T-helper 9 cell (primary cell): ENCODE measurements around the gene ST8SIA2.

ENCODE experiments used
- DNase-seq: peaks from one replicate; pipeline ENCODE4 v3.0.0-alpha.2; 2020
- total RNA-seq, 2 donors: gene quantifications; one replicate each; lab custom pipeline; 2026; lab: John Stamatoyannopoulos, UW

Gene ST8SIA2, protein sequence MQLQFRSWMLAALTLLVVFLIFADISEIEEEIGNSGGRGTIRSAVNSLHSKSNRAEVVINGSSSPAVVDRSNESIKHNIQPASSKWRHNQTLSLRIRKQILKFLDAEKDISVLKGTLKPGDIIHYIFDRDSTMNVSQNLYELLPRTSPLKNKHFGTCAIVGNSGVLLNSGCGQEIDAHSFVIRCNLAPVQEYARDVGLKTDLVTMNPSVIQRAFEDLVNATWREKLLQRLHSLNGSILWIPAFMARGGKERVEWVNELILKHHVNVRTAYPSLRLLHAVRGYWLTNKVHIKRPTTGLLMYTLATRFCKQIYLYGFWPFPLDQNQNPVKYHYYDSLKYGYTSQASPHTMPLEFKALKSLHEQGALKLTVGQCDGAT
- 0 reads per million in 2 donors for total RNA-seq

DNA sequence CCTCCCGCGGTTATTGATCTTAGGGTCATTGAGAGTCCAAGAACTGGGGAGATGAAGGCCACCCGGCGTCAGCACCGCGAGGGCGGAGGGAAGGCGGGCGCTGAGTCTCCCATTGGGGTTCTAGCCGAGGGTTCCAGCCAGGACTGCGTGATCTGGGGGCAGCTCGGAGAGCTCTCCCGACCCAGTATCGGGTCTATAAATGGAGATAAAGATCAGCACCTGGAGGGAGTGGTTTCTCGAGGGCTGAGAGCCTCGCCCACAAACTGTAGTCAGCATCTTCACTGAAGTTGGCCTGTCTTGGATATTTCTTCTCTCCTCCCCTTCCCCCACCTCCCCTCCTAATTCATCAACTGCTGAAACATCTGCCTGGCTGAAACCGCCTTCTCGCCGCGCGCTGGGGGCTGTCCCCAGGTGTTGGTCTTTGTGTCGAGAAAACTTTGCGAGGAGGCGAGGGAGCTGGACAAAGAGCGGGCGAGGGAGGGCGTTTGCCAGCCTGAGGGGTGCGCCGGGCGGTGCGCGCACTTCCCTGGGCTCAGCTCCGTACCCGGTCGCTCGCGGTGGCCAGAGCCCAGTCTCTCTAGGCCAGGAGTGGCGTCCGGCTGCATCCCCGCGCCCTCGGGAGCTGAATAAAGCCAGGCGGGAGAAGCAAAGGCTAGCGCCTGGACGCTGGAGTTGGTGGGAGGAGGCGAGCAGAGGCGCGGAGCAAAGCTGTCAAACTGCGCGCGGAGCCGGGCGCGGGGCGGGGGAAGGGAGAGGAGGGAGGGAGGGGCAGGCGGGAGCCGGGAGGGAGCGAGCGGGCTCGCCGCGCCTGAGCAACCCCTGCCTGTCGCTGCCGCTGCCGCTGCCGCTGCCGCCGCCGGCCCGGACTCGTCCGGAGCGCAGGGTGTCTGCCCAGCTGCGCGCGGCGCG, at the start of gene ST8SIA2:
ST8SIA2 (plus strand) TSS at position 811 of the 909 bp plus-strand sequence. CDS start 184 bp downstream, outside the sequence.
- DNase-seq: no peak

DNA sequence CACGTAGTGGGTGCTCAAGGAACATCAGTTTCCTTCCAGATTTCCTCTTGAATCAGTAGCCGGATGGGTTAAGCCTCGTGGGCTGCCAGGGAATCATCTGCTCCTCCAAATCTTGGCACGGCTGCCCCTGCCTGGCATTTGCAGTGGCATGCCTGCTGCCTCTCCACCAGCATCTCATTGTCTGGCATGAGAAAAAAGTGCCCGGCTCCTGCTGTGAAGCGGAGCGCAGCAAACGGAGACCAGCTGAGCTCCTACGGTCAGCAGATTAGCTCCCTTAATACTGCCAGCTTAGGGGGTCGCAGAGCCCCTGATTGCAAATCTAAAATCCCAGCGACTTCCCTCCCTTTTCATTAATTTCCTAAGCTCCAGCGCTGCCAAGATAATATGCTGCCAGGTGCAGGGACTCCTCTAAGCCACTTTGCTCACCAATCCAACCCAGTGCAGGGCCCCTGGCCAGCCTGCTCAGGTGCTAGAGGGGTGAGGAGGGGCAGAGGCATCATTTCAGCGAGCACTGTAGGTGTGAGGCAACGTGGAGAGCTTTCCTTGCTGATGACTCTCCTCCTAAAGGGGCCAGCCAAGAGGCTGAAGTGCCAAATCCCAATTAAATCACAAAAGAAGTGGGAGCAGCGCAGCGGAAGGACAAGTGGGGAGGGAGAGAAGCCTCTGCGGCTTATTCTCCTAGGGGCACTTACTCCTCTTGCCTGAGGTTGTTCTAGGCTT, 49.6 kb upstream of the ST8SIA2 start:
- no peak for DNase-seq

DNA sequence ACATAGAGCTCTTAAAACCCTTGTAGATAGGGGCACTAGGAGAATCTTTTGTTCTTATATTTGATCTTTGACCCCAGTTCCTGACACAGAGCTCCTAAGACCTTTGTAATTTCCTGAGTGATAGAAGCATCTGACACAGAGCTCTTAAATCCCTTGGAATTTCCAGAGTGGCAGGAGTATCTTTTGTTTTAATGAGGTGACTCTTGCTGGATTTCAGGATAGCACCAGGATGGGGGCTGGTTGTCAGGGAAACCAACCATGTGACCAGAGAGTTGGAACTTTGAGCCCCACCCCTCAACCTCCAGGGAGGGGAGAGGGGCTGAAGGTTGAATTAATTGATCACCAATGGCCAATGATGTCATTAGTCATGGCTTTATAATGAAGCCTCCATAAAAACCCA, 47.6 kb upstream of the ST8SIA2 start:
- no peak for DNase-seq

DNA sequence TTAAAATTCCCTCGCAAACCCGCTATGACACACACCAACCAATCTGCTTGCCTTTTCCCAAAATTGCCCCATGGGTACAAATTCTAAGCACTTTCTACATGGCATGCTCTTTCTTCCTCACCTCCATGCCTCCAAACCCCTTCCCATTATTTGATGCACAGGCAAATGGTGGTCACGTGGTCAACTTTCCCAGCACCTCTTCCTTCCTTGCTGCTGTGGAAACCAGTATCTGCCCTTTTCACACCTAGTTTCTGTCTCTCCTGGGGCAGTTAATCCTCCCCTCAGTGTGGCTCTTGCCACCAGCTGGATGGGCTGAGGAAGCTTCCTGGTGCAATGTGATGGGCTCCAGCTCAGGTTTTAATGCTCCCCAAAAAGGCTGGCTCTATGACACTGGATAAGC, 38.4 kb upstream of the ST8SIA2 start:
- no peak for DNase-seq

DNA sequence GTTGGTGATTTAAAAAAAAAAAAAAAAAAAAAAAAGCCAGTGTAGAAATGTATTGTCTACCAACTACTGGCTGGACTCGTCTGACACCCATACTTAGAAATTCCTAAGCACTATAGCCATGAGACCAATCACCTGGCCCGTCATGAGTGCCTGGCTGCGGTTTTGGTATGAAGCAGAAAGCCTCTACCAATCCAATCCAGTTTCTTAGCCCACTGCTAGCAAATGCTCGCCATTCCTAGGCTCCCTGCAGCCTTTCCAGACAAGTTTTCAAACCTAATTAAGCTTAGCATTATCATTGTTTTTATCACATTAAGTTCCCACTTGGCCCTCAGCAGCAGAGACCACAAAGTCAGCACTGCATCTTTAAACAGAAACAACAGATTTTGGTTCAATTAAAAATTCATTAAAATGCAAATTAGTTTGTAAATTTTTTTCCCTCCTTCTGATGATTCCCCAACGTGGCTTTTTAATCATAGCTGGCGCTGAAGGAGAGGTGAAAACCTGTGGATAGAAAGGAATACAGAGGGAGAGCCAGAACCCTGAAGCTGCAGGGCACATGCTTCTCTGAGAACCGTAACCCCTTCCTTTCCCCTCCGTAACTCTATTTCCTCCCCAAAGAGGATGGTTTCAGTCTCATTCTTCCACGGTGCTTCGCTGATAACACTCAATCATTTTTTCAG, 32.2 kb upstream of the ST8SIA2 start:
- DNase-seq: no peak

DNA sequence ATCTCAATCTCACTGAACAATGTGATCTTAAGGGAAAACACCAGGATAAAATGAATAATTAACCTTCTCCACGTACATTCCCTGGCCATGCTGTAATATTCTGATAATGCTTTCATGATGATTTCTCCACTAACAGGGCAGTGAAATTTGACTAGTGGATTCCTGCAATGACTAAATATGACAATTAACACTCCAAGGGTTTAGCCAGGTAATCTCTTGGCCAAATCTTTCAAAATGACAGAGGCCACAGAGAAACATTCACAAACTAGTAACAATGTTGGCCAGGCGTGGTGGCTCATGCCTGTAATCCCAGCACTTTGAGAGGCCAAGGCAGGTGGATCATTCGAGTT, 31.7 kb upstream of the ST8SIA2 start:
- DNase-seq: no peak

DNA sequence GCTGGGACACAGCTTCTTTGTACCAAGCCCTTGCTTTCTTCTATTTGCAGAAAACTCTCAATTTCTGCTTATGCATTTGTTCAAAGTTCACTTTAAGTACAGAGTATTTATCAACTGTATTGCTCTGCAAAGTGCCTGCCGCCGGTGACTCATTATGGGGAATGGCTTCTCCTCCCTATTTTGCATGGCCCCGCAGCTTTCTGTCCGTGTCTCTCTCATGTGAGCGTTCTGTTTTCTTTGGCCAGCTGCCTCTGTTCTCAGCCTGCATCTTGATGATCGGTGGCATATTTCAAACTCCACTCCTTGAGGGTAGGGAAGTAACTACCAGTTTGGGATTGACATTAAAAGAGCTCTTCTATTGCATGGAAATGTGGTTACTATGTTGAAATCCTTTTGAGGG, 28.6 kb upstream of the ST8SIA2 start:
- no peak for DNase-seq

DNA sequence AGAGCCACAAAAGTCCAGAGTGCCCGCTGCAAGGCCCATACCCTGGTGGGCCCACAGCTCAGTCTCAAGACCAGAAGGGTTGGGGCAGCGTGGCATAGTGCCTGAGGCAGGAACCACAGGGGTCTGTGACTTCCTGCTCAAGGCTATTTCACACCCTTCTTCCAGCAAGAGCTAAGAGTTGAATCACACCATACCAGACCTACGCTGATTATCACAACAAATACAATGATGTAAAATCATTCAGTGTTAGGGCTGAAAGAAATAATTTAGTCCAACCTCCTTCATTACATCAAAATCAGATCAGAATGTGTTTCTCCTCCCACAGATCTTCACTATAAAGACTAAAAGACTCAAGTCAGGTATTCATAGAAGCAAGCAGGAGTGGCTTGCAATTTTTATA, 27.8 kb upstream of the ST8SIA2 start:
- no peak for DNase-seq

DNA sequence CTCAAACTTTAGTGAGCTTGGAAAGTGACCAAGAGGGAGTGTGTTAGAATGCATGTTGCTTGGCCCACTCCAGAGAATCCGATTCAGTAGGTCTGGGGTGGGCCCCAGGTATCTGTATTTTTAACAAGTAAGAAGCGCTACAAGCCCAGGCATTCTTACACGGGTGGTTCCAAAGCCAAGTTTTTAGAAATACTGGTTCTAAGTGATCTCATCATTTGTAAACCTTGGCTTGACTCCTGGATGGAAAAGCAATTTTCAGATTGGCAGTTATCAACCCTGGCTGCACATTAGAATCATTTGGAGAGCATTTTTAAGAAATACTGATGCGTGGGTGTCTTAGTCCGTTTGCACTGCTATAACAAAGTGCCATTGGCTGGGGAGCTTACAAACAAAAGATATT, 27.3 kb upstream of the ST8SIA2 start:
- no peak for DNase-seq

DNA sequence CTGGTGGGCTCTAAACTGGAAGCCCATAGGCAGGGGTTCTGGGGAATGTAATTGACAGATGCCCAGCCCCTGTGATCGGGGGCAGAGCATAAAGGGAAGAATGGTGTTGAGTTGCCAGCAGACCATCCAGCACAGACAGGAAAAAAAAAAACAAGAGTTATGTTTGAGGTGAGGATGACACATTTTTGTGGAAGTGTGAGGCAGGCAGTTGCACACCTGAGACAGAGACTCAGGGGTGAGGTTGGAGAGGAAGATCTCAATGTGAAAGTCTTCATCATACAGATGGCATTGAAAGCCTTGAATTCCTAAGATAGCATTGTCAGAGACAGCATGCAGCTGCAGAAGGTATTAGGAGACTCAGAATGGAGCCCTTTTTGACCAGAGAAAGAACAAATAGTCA, 18.6 kb upstream of the ST8SIA2 start:
- no peak for DNase-seq

DNA sequence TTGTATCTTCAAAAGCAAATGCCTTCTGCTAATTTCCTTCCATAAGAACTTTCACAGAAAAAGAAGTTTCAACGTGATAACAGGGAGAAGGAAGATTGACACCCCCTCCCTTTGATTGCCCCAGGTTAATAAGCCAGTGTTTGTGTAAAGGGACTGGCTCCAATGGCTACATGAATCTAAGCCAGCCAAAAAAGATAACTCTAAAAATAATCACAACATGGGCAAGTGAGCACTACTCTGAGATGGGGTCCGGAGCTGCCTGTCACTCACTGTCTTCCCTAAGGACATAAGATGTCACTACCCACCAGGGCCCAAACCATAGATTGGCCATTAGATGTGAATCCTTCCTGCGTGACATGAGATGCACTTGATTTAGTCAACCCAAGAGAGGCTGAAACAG, 17.6 kb upstream of the ST8SIA2 start:
- no peak for DNase-seq

DNA sequence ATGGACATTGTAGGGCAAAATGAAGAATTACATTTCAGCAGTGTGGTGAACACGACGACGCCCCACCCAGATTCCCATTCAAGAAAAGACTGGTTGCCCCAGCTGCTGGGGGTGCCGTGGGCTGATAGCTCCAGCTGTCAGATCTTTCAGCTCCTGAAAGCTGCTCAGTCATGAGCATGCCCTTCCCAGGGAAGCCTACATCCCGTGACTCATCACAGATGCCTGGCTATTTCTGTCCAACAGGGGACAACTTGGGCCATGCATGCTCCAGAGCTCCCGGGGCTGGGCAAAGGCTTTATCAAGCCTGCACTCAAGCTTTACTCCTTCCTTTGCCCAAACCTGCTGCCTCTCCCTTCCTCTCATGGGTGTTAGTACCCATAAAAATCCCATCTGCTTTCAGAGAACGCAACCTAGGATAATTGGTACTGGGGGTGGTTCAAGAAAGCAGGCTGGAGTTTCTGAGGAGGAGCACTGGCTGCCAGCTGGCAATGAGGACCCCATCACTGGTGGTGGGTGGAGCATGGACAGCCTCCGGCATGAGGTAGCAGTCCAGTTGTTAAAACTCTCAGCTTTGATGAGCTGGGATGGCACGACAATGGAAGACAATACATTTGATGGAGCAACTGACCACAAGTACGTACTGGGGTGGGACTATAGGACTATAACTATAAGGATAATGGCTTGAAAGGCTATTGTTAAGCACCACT, 16.4 kb upstream of the ST8SIA2 start:
- DNase-seq: no peak

DNA sequence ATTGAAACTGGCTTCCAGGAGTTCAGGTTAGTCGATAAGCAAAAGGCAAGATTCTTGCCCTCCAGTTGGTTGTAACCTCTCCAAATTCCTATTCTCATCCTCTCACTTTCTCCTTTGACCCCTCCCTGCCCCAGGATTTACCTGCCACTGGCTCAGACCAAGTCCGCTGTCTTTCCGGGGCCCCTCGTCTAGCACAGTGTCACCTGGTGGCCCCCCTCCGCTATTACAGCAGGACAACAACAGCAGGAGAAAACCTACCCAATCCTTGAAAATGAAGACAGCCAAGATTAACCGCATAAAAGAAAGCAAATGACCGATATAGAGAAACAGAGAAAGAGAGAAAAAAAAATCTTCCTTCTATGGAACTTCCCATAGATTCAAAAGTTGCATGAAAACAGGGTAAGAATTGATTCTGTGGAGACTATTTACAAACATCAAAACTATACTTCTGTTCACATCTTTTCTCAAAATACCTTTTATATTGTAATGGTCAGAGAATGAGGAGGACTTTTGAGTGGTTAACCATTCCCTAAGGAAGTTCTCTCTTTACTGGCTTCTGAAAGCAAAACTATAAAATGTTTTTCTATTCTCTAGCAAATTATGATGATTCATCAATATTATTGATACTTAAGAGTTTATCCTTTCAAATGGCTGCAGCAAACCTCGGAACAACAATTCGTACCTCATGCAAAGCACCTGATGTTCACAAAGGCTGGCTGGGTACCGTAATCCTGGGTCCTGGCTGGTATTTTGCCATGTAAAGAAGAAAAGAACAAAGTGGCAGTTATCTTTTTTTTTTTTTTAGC, 10.0 kb upstream of the ST8SIA2 start:
- no peak for DNase-seq

DNA sequence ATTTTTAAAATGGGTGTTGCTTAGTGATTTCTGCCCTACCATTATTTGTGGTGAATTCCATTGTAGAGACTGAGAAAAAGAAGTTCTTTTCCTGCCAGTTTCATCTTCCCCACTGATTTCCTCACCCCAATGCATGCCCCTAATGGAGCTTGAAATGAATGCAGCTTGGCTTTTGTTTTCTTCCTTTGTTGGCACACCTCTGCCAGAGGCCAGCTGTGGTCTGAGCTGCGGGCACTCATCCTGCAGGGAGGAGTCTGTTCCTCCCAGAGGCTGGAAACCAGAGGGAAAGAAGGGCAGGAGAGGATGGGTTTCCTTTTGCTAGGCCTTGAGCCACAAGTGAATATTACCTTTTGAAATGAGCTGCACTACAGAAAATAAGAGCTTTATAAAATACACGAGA, 9.3 kb upstream of the ST8SIA2 start:
- DNase-seq: no peak

DNA sequence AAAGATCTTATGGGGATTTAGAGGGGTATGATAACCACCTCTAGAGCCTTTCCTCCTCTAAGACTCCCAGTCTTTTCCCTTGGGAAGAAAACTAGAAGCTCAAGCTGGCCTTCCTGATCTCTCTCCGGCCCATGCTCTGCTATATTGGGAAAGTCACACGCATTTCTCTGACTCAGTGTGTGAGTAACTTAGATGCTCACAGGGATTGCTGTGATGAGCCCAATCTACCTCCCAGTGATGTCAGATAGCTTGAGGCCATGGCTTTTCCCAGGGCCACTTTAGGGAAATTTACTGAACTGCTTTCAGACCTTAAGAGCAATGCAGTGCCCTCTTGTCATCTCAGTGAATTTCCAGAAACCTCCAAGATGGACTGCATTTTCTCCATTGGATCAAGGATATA, 8.6 kb upstream of the ST8SIA2 start:
- DNase-seq: no peak

DNA sequence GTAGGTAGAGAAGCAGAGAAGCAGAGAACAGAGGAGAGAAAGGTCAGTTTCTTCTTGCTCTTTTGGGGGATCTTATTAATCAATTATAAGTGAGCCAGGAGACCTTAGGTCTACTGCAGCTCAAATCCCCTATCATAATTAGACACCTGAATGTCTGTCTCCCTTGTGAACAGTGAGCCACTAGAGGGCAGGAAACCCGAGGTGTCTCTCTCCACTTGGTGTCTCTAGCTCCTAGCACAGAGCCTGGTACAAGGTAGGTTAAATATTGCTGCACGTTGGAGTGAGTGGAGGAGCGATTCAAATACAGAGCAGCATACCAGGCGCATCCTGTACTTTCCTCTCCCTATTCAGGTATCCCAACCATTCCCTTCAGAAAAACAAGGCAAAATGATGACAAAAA, 2.0 kb upstream of the ST8SIA2 start:
- DNase-seq: no peak

DNA sequence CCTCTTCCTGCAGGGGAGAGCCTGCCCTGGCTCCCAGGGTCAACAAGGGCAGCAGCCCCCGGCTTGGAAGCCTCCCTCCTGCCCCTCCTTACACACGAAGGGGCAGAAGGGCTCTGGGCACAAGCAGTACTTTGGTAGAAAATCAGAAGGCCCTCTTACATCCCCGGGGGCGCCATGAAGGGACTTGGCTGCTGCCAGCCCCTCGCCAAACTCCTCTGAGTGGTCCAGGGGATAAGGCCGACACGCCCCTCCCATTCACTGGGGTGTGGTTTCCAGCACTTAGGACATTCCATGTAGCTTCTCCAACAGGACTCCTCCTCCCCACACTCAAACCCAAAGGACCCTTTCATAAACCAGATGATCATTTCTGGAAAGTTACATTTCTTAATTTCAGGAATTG, 1.2 kb upstream of the ST8SIA2 start:
- DNase-seq: no peak

DNA sequence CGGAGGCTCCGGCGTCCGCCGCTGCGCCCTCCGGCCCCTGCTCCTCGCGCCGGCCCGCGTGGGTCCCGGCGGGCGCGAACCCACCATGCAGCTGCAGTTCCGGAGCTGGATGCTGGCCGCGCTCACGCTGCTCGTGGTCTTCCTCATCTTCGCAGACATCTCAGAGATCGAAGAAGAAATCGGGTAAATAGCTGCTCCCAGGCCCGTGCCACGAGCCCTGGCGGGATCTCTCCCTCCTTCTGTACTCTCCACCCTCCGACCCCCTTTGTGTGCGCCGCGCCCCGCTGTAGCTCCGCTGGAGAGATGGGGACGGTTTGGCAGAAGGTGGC, 263 bp downstream of the ST8SIA2 start:
- DNase-seq: no peak

DNA sequence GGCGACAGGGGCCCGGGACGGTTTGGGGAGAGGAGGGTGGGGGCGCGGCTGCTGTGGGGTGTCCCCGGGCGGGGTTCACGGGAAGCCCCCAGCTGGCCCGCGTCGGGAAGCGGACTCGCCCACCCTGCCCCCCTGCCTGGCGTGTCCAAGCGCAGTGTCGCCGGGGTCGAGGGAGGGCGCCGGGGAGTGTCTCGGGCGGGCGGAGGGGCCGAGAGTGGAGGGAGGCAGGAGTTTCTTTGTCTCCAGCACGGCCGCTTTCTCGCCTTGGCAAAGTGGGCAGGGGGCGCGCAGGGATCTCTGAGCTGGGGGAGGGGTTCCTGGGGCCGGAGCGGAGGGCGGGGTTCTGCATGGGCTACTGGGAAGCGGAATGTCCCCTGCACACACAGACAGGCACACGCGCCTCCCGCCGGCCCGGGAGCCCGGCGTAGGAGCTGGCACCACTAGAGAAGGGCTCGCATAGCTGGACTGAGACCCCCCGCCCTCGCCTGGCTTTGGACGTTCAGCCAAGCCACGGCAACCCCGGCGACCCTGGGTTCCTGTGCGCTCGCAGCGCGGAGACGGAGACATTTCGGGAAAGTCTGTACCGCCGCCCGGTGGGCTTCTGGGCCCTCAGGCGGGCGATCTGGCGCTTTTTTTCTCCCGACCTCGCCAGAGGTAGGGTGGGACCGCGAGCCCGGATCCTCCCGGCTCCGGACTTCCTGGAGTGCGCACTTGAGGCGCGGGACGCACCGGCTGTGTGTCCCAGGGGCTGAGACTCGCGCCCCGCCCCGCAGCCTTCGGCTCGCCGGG, 822 bp downstream of the ST8SIA2 start:
- no peak for DNase-seq

DNA sequence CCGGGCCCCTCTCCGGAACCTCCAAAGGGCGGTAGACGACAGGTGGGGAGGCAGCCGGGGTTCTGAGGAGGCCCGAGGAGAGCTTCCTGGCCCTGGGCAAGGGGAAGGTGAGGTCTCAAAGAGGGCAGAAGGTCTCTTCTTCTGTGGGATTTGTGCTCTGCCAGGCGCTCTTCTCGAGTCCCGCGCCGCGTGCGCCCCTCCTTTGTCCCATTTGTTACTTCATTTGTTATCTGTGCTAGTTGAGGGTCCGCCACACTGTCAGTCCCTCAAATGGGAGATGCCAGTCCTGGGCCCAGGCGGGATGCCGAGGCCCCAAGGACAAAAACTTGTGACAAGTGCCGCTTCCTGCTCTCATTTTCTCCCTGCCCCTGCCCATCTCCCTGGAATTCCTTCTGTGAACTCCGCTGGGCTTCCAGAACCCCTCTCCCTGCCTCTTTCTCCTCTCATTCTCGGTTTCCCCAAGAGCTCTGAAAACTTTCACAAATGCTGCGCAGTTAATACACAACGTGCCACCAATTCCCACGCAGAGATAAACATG, 1.5 kb downstream of the ST8SIA2 start:
- DNase-seq: no peak
